HG02870 (cell line): ENCODE results near the gene ACSF3.
"Not testable (repeated sequence)": the region's sequence is repeated elsewhere in the genome, so short reads cannot be mapped to it uniquely, and the experiment has no call there.

ENCODE experiments used
- ATAC-seq: cut with Tn5 transposase; IDR thresholded peaks from one replicate; pipeline ENCODE4 v1.9.1; 2021; ENCODE audit warnings: mild to moderate bottlenecking, moderate library complexity; ENCODE audit not compliant: unreplicated experiment

The ACSF3 gene

GRCh38 chr16:89072548-89073130, 21.0 kb upstream of the ACSF3 start:
- no peak for ATAC-seq

- ATAC-seq: no peak
Measured at GRCh38 chr16:89073346-89074071, 20.1 kb upstream of the ACSF3 start.

GRCh38 chr16:89074072-89074674, 19.5 kb upstream of the ACSF3 start:
- ATAC-seq: not testable (repeated sequence)

GRCh38 chr16:89074803-89075688, 18.6 kb upstream of the ACSF3 start:
- no peak for ATAC-seq

DNA sequence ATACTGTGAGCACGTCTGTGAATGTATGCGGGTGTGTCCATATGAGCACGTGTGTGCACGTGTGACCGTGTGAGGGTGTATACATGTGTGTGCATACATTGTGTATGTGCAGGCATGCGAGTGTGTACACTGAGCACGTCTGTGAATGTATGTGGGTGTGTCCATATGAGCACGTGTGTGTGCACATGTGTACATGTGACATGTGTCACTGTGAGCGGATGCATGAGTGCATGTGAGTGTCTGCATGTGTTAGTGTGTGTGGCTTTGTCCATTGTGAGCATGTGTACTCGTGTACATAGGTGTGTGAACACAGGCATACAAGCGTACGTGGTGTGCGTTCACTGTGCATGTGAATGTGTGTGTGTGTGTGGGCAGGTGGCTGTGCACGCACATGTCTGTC, 17.5 kb upstream of the ACSF3 start:
- ATAC-seq: no peak

GRCh38 chr16:89077076-89077475, 16.6 kb upstream of the ACSF3 start:
- no peak for ATAC-seq

- no peak for ATAC-seq
Measured at GRCh38 chr16:89078172-89078571, 15.5 kb upstream of the ACSF3 start.

GRCh38 chr16:89079434-89079980, 14.1 kb upstream of the ACSF3 start:
- no peak for ATAC-seq

DNA sequence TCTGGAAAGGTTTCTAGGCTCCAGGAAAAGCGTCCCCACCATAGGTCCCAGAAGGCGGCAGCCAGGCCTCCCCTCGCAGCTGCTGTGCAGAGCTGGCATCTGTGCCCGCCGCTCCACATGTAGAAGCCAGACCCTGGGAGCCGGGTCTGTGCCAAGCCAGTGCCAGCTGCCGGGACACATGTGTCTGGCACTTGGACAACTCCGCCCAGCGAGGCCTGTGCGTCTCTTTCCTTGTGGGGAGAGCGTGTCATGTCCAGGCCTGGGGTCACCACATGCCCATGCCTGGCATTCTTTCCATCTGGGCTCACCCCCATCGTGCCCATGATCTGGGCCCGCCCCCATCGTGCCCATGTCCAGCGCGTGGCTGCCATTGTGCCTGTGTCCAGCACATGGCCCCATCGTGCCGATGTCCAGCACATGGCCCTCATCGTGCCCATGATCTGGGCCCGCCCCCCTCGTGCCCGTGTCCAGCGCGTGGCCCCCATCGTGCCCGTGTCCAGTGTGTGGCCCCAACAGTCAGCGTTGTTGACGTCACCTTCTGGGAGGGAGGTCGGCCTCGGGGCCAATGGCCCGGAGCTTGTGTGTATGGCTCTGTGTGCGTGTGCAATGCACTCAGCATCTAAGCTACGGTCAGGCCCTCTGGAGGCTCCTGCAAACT, 13.3 kb upstream of the ACSF3 start:
- no peak for ATAC-seq

DNA sequence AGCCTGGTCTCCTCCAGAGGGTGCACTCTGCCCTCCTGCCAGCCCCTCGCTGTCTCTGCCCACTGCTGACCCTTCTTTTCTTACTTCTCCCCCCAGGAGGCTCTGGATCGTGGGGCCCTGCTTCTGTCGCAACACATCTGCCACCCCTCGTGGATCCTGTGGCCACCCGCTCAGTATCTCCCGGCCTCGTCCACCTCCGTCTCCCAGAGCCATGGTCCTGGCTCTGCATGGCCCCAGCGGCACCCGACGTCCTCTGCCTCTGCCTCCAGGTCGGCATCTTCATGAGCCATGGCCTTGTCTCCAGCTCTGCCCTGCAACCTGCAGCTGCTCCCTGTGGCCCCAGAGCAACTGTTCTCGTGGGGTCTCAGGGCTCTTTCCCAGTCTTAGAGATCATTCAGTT, 12.1 kb upstream of the ACSF3 start:
- ATAC-seq: no peak

DNA sequence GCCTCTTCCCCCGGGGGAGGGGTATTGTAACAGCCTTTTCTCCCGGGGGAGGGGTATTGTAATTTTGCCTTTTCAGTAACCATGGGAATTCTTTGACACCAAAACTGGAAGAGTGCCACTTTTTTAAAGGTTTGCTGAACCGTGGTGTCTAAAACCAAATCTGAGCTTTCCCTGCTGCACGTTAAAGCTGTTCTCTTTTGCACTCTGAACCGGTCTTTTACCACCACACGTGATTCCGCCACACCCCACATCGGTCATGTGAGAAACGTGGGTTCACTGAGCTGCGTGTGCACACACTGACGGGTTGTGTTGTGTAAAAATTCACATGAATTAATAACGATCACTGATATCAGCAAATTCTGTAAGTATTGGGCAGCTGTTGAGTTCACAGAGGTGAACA, 9.2 kb upstream of the ACSF3 start:
- ATAC-seq: no peak

DNA sequence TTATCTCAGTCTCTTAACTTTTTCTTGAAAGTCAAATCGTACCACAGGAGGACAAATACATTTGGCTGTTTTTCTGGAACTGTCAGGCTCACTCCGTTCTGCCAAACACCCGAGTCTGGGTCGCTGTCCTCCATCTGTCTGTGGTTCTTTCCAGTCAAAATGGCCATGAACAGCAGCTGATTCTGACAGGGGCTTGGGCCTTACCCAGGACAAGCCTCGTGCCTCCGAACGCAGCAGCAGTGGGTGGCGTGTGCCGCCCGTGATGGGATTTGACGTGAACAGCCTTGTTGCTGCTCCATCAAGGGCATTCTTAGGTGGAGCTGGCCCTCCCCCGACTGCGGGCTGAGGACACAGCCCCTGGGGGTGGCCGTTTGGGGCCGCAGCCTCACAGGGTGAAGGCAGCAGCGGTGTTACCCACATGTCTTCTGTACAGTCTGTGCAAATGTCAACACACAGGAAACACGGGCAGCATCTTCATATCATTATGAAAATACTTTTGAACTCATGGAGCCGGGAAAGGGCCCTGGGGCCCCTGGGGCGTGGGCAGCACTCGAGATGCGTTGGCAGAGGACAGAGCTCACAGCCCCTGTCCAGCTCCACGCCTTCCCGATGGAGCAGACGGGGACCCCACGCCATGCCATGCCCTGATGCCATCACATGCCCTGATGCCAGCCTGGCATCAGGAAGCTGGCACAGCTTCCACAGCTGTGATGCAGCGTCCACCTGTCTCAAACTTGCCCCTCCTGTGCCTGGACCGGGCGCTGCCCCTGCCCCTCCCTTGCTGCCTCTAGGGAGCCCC, 8.6 kb upstream of the ACSF3 start:
- no peak for ATAC-seq

DNA sequence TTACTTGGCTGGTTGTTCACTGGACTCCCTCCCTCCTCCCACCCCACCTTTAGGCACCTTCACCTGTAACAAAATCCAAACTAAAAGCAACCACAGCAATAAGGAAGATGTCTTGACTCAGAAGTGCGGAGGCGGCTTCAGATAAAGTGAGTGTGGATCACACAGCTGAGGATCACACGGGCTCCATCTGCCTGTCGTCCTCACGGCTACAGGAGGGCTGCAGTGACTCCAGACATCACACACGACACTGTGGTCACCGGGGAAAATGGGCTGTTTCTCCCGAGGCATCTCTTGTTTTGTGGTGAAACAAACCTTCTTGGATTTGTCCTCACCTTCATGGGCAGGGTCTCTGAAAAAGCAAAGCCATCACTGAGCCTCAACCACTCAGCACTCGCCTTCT, 7.9 kb upstream of the ACSF3 start:
- ATAC-seq: no peak

GRCh38 chr16:89087922-89088497, 5.6 kb upstream of the ACSF3 start:
- no peak for ATAC-seq

GRCh38 chr16:89089120-89089519, 4.5 kb upstream of the ACSF3 start:
- ATAC-seq: no peak

- ATAC-seq: no peak
Measured at GRCh38 chr16:89090182-89090630, 3.4 kb upstream of the ACSF3 start.

DNA sequence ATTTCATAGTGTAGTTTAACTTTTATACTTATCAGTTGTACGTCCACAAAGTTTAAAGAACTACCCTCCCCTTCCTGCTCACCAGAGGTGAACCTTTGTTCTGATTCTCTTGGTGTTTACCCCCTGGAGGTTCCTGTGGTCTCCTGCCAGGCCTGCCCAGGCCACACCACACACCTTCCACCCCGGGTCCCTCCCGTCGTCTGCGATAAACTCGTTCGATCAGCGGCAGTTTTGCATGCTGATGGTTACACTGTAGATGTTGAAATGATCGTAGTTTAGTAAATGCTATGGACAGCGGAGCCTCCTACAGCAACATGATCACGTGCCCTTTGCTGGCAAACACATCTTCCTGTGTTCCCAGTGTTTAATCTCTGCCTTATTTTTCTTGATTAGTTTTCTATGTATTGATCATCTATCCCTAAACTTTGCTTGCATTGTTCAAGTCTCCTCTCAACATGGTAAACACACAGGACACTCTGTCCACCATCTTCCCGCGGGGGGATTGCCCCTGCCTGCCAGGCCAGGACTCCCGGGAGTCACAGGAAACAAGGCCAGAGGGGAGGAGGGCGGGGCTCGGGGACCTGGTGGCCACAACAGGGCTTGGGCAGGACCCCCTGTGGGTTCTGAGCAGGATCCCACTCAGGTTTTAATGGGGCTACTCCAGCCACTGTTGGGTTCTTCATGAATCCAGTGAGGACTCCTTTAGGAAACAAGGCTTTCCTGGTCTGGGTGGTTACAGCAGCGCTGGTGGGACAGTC, 2.8 kb upstream of the ACSF3 start:
- no peak for ATAC-seq

GRCh38 chr16:89092013-89092412, 1.6 kb upstream of the ACSF3 start:
- ATAC-seq: no peak

DNA sequence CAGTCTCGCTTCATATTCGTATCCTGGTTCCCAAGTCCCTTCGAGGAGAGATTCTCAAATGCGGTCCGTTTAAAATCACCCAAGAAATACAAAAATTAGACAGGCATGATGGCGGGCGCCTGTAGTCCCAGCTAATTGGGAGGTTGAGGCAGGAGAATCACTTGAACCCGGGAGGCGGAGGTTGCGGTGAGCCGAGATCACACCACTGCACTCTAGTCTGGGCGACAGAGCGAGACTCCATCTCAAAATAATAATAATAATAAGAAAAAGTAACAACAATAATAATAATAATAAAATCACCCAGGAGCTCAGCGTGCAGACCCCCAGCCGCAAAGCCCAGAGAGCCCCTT, 425 bp upstream of the ACSF3 start:
- ATAC-seq: not testable (repeated sequence)
